ENCODE measurements around the gene FIBIN. TPM values are rescaled to one million over a fixed set of nuclear protein-coding genes. Genes with fewer than 3 reads are reported as not detected.
"Not testable (repeated sequence)": the region's sequence is repeated elsewhere in the genome, so short reads cannot be mapped to it uniquely, and the experiment has no call there.

FIBIN gene
- total RNA-seq, 2 donors from 2014 or later = not detected

- no peaks in the 10 kb centered on the region for H3K27me3 ChIP-seq (ENCODE audit: control insufficient read depth, insufficient read depth, low read length, poor library complexity, severe bottlenecking)
- H3K4me3 ChIP-seq (ENCODE audit: low read length) = no peak overlapping the region
- H3K4me3 Mint-ChIP-seq = no peak overlapping the region
- no peaks in the 10 kb centered on the region for H3K36me3 Mint-ChIP-seq (ENCODE audit: low read depth)
- TF ChIP-seq CTCF (conservative IDR thresholded peaks at IDR 0.05) = no peak
- DNase-seq = no peak
- no peak overlapping the region for H3K27ac Mint-ChIP-seq
- no peaks in the 10 kb centered on the region for H3K4me1 ChIP-seq (ENCODE audit: control insufficient read depth, insufficient read depth, low read length)
- no peak overlapping the region for H3K27ac ChIP-seq (ENCODE audit: low read depth, low read length)
- H3K36me3 ChIP-seq (ENCODE audit: control insufficient read depth, insufficient read depth, low read length) = no peaks in the 10 kb centered on the region
- WGBS, 2 experiments (ENCODE audit: insufficient coverage in 1 of 2, insufficient read length in 1 of 2) = 77% methylated on average over 1 of the region's 1 CpG; no CpG with 5 or more reads in 1 of the 2 experiments
- H3K9me3 ChIP-seq (ENCODE audit: control insufficient read depth, low read length) = no peaks in the 10 kb centered on the region
- no peak overlapping the region for H3K9ac ChIP-seq (ENCODE audit: extremely low read depth, low read length, poor library complexity, severe bottlenecking)
- H3K4me1 Mint-ChIP-seq = peaks cover 3% of the 10 kb centered on the region
- peaks cover 35% of the 10 kb centered on the region for H3K27me3 Mint-ChIP-seq (ENCODE audit: insufficient read depth)
- H3K9me3 Mint-ChIP-seq = no peaks in the 10 kb centered on the region
These were observed 2.0 kb downstream of the FIBIN start for GRCh38 chr11:26995701-26996460.

DNA sequence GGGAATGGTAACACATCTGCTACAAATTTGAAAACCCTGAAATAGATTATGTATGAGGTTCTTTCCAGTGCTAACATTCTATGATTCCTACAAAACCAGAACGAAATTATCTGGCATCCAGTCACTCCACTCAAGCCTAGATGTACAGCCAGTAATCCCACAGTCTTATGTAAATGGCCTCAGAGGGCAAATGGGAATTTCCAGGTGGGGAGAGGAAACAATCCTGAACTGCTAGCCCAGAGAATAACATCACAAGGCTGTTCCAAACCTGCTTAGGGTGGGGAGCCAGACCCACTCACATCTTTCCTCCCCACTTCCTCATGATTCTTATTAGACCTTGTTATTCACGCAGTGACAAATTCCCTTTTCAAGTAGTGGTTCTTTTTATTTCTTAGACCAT lies 3.5 kb downstream of the FIBIN start:
- Histone ChIP-seq H3K4me1 (ENCODE audit: control insufficient read depth, insufficient read depth, low read length) (no peaks in the 10 kb centered on the region), H3K36me3 (ENCODE audit: control insufficient read depth, insufficient read depth, low read length) (no peaks in the 10 kb centered on the region), H3K9ac (ENCODE audit: extremely low read depth, low read length, poor library complexity, severe bottlenecking) (no peak overlapping the region), H3K4me3 (ENCODE audit: low read length) (no peak overlapping the region), H3K27me3 (ENCODE audit: control insufficient read depth, insufficient read depth, low read length, poor library complexity, severe bottlenecking) (no peaks in the 10 kb centered on the region), H3K9me3 (ENCODE audit: control insufficient read depth, low read length) (no peaks in the 10 kb centered on the region), H3K27ac (ENCODE audit: low read depth, low read length) (no peak overlapping the region)
- no peak for DNase-seq
- no peak overlapping the region for H3K4me3 Mint-ChIP-seq
- H3K9me3 Mint-ChIP-seq = no peaks in the 10 kb centered on the region
- 78% methylated on average over 2 of the region's 2 CpGs; no CpG with 5 or more reads in 1 of the 2 experiments for WGBS, 2 experiments (ENCODE audit: insufficient coverage in 1 of 2, insufficient read length in 1 of 2)
- no peak for TF ChIP-seq CTCF (conservative IDR thresholded peaks at IDR 0.05)
- H3K36me3 Mint-ChIP-seq (ENCODE audit: low read depth) = no peaks in the 10 kb centered on the region
- H3K27ac Mint-ChIP-seq = no peak overlapping the region
- peaks cover 3% of the 10 kb centered on the region for H3K4me1 Mint-ChIP-seq
- peaks cover 33% of the 10 kb centered on the region for H3K27me3 Mint-ChIP-seq (ENCODE audit: insufficient read depth)

- not testable (repeated sequence) for H3K4me3 Mint-ChIP-seq; H3K9me3 ChIP-seq (ENCODE audit: control insufficient read depth, low read length); H3K27ac ChIP-seq (ENCODE audit: low read depth, low read length); H3K9me3 Mint-ChIP-seq; H3K4me3 ChIP-seq (ENCODE audit: low read length); H3K4me1 ChIP-seq (ENCODE audit: control insufficient read depth, insufficient read depth, low read length); H3K36me3 ChIP-seq (ENCODE audit: control insufficient read depth, insufficient read depth, low read length); H3K9ac ChIP-seq (ENCODE audit: extremely low read depth, low read length, poor library complexity, severe bottlenecking); H3K27me3 Mint-ChIP-seq (ENCODE audit: insufficient read depth); DNase-seq; H3K27ac Mint-ChIP-seq; H3K4me1 Mint-ChIP-seq; H3K27me3 ChIP-seq (ENCODE audit: control insufficient read depth, insufficient read depth, low read length, poor library complexity, severe bottlenecking); H3K36me3 Mint-ChIP-seq (ENCODE audit: low read depth)
- WGBS, 2 experiments (ENCODE audit: insufficient coverage in 1 of 2, insufficient read length in 1 of 2) = 92 to 100% methylated on average over 1 to 4 of the region's 4 CpGs
These were observed 7.3 kb downstream of the FIBIN start for GRCh38 chr11:27001136-27001730.

Measured in endodermal cell (in vitro differentiated cells).